GM21526 (cell line): Measurements from ENCODE around the gene PTPRN2.

ENCODE experiments used
- ATAC-seq: cut with Tn5 transposase; IDR thresholded peaks from one replicate; pipeline ENCODE4 v1.9.1; 2021; ENCODE audit warnings: moderate library complexity; ENCODE audit not compliant: unreplicated experiment, low FRiP score

PTPRN2 gene

DNA sequence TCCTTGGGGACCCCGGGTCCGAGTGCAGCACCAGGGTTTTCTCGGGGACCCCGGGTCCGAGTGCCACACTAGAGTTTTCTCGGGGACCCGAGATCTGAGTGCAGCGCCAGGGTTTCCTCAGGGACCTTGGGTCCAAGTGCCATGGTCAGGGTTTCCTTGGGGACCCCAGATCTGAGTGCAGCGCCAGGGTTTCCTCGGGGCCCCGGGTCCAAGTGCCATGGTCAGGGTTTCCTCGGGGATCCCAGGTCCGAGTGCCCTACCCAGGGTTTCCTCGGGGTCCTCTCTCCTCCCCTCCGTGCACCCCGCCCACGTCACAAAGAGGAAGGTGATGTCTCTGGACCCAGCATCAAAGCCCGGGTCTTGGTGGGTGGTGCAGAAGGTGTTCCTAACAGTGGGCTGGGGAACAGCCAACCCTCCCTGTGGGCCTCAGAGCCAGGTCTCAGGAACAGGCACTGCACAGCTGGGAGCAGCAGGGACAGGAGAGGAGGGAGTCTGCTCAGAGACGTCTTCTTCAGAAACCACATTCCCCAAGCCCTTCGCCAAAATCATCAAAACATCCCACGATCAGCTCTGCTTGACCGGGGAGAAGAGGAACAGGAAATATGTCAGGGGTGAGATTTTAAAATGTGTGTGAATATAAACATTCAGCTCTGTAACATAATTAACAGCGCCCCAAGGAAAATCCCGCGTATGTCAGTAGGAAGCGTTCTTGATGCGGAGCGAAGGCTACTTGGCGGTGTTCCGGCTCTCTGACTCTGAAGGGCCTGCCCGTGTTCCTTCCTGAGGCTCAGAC lies 710.1 kb downstream of the PTPRN2 start:
- no peak for ATAC-seq

DNA sequence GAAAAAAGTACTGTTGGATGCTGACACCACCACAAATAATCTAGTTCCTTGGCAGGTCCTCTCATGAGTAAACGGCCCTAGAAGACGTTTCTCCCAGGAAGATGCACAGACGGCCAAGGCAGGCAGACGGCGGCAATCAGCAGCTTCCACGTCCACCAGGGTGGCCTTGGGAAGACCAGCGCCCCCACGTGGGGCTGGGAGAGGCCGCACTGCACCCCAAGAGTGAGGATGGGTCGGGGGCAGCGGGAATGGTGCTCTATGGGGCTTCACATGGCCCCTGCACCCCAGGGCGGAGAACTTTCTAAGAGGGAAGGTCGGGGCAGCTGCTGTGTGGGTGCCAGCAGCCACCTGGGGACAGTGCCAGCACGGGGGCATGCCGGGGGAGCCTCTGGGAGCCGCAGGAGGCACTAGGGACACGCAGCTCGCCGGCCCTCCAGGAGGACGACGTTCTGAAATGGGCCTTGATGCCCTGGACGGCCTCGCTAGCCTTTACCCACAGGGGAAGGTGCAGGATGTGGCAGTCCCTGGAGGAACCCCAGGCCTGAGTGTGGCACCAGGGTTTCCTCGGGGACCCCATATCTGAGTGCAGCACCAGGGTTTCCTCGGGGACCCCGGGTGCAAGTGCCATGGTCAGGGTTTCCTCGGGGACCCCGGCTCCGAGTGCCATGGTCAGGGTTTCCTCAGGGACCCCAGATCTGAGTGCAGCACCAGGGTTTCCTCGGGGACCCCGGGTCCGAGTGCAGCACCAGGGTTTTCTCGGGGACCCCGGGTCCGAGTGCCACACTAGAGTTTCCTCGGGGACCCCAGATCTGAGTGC lies 710.9 kb downstream of the PTPRN2 start:
- no peak for ATAC-seq

- ATAC-seq: no peak
These were observed 712.1 kb downstream of the PTPRN2 start for GRCh38 chr7:157875230-157876179.

- no peak for ATAC-seq
These were observed 712.8 kb downstream of the PTPRN2 start for GRCh38 chr7:157874870-157875229.

DNA sequence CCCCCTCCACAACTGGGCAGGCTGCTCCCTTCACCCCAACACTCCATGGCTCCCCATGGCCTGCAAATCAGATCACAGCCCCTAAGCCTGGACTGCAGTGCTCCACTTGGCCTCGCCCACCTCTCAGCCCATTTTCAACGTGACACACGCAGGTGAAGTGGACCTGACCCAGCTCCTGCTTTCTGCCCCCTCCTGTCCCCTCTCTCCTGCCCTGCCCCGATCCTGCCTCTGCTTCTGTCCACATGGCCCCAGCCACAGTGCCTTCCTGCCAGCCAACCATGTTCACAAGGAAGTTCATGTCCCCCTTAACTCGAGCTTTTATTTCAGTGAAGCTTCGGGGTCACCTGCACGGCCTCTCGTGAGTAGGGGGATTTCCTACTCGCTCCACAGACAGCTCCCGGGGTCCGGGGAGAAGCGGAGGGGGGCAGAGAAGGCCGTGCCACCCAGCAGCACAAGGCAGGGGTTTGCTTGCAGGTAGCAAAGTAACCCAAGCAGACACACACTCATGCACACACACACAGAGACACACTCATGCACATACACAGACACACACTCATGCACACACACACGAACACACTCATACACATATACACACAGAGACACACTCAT lies 713.3 kb downstream of the PTPRN2 start:
- ATAC-seq: no peak

DNA sequence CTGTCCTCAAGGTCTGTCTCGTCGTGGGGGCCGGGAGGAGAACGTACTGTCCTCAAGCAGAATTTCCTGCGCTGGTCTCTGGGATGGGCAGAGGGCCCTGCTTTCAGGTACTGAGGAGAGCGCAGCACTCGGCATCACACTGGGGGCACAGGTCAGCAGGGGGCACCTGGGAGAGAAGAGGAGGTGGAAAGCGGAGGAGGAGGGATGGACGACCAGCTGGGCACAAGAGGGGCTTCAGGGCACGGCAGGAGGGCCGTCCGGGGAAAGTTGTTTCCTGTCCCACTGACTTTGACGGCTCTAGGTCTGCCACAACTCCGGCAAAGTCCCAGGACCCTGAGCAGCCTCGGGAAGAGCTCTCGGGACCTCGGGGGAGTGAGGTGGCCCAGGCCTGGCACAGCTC lies 714.0 kb downstream of the PTPRN2 start:
- no peak for ATAC-seq

- ATAC-seq: no peak
These were observed 714.4 kb downstream of the PTPRN2 start for GRCh38 chr7:157873181-157873580.

- ATAC-seq: no peak
These were observed 715.2 kb downstream of the PTPRN2 start for GRCh38 chr7:157872447-157872846.

- no peak for ATAC-seq
These were observed 715.9 kb downstream of the PTPRN2 start for GRCh38 chr7:157871681-157872080.

DNA sequence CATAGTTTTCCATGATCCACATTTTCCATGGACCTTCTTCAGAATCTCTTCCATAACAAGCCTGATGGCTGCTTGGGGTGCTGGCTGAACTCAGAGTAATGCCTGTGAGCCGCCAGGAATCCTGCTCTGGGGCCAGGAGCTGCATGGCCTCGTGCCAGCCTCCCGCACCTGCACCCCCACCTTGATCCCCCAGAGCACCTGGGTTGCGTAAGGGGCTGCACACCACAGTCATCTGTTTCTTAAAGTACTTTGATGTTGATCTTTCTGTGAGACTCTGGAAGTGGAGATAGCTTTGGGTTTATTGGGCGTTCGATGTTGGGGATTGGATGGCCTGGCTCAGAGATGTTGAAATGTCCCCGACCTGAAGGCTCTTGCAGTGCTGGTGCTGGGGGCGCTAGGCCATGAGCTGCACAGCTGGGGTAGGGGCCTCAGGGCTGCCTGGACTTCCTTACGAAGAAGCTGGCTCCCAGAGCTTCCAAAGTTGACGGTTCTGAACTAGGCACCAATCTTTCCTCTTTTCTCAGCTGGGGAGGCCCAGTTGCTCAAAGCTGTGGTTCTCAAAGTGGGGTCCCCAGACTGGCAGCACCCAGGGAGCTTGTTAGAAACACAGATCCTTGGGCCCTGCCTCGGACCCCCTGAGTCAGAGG lies 716.9 kb downstream of the PTPRN2 start:
- ATAC-seq: no peak

DNA sequence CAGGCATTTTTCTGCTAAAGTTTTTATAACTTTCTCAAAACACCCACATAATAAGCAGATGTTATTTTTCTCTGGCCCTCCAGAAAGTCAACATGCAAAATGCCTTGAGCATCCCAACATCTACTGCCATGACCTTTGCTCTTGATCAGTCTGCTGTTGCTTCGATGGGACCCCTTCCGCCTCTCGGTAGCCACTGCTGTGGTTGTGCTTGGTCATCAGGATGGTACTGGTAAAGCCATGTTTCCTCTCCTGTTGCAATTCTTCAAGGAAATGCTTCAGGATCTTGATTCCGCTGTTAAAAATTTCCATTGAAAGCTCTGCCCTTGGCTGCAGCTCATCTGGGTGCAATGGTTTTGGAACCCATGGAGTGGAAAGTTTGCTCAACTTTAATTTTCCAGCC lies 717.8 kb downstream of the PTPRN2 start:
- no peak for ATAC-seq

DNA sequence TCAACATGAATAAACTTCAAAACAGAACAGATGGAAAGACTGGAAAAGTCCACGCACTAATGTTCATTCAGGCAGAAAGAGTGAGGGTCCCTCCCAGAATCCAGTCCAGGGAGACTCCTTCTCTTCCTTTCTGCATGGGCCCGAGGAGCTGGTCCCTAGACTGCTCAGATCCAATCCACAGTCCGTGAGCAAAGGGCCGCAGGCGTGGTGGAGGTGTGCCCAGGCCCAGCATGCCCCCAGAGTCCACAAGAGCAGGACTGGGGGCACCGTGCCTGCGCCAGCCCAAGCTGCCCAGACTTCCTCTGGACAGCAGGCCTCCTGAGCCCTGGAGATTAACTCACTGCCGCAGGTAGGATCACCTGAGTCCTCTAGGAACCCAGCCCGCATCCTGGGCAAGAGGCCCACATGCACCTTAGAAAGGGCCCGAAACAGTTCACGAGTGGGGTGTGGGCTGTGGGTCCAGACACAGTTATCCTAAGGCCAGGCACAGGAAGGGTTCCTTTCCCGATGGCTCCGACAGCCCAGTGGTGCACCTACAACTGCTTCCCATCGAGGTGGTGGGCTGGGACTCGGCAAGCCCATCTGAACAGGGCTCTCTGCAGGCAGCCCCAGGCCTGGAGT lies 719.8 kb downstream of the PTPRN2 start:
- no peak for ATAC-seq

DNA sequence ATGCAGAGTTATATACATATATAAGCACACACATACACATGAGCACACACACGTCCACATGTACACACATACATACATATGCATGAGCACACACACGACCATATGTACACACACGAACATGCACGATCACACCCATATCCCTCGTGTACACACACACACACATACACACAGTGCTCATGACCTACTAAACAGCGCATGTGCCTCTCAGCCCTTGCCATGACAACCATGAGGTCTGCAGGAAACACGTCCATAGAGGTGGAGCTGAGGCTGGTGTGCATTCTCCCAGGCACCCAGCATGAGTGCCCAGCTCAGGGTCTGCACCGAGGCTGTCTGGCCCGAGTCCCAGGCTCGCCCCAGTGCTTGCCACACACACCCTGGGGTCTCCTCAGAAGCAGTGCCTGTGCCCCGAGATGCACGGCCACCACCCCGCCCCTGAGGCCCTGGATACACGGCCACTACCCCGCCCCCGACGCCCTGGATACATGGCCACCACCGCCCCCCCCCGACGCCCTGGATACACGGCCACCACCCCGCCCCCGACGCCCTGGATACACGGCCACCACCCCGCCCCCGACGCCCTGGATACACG lies 721.2 kb downstream of the PTPRN2 start:
- no peak for ATAC-seq

- ATAC-seq: no peak
These were observed 722.1 kb downstream of the PTPRN2 start for GRCh38 chr7:157865351-157866165.

- ATAC-seq: no peak
These were observed 722.7 kb downstream of the PTPRN2 start for GRCh38 chr7:157864911-157865310.

DNA sequence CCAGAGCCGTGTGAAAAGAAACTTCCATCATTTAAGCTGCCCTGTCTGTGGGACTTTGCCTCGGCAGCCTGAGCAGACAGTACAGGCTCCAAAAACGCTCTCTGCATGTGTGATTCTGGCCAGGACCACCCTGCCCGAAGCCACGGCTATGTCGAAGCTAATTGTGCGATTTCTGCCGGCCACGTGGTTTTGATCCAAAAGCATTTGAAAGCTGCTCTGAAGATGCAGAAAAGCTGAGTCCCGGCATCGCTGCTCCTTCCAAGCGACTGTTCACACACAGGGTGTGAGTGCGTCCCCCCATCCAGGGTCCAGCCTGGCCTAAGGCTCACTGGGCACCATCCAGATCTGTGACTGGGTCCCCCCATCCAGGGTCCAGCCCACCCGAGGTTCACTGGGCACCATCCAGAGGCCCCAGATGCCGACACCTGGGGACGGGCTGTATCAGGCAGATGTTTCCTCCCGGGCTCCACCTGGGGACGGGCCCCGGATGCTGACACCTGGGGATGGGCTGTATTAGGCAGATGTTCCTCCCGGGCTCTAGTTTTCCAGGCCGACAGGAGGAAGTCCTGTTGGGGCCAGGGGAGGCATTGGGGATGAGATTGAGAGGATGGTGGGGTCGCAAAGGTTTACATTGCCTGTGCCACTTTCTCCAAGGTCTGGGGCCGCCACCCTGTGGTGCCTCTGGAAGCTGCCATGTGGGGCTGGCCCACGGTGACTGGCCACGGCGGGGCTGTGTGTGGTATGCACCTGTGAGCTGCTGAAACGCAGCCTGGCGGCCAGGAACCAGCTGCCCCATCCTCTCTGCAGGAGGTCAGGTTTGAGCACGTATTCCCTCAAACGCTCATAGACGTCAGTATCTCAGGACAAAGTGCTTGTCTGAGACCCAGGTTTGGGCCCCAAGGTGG lies 723.5 kb downstream of the PTPRN2 start:
- no peak for ATAC-seq

- no peak for ATAC-seq
These were observed 724.4 kb downstream of the PTPRN2 start for GRCh38 chr7:157863176-157863575.
